H9 (cell line): Measurements from ENCODE around the gene ABCB1. TPM values are rescaled to one million over a fixed set of nuclear protein-coding genes. Genes with fewer than 3 reads are reported as not detected.

Source experiments
- DNase-seq: peaks from one replicate; pipeline ENCODE4 v3.0.0-alpha.2; 2017
- H2AFZ ChIP-seq: one replicate; pipeline ENCODE4 v1.6.1; 2013; ENCODE audit warnings: mild to moderate bottlenecking, low read length, control low read depth, moderate library complexity
- H2AK5ac ChIP-seq: 2 replicates; pipeline ENCODE4 v1.6.1; 2013; ENCODE audit warnings: low read length, control low read depth, mixed read lengths; ENCODE audit not compliant: insufficient read length
- H2BK120ac ChIP-seq: one replicate; pipeline ENCODE4 v1.6.1; 2013; ENCODE audit warnings: low read depth, mild to moderate bottlenecking, low read length, control low read depth, inconsistent platforms; ENCODE audit not compliant: poor library complexity, severe bottlenecking
- H2BK12ac ChIP-seq: 2 replicates; pipeline ENCODE4 v1.6.1; 2013; ENCODE audit warnings: low read length, control low read depth, mixed read lengths, low read depth; ENCODE audit not compliant: insufficient read length
- H2BK15ac ChIP-seq: 2 replicates; pipeline ENCODE4 v1.6.1; 2013; ENCODE audit warnings: low read depth, low read length, control low read depth
- H2BK20ac ChIP-seq: one replicate; pipeline ENCODE4 v1.6.1; 2013; ENCODE audit warnings: low read depth, mild to moderate bottlenecking, low read length, control low read depth, inconsistent platforms; ENCODE audit not compliant: poor library complexity, severe bottlenecking
- H2BK5ac ChIP-seq: 2 replicates; pipeline ENCODE4 v1.6.1; 2013; ENCODE audit warnings: low read length, control low read depth, mixed read lengths; ENCODE audit not compliant: insufficient read length
- H3K14ac ChIP-seq: 2 replicates; pipeline ENCODE4 v1.6.1; 2013; ENCODE audit warnings: low read length, control low read depth; ENCODE audit not compliant: insufficient read depth
- H3K18ac ChIP-seq: 2 replicates; pipeline ENCODE4 v1.6.1; 2013; ENCODE audit warnings: low read depth, mild to moderate bottlenecking, mixed read lengths, low read length, control low read depth; ENCODE audit not compliant: insufficient read length
- H3K23ac ChIP-seq: 2 replicates; pipeline ENCODE4 v1.6.1; 2013; ENCODE audit warnings: low read length, control low read depth, mixed read lengths, low read depth; ENCODE audit not compliant: insufficient read length
- H3K23me2 ChIP-seq: 2 replicates; pipeline ENCODE4 v1.6.1; 2013; ENCODE audit warnings: low read depth, mild to moderate bottlenecking, mixed read lengths, low read length, control low read depth; ENCODE audit not compliant: insufficient read length, poor library complexity, severe bottlenecking
- H3K27ac ChIP-seq: 2 replicates; pipeline ENCODE4 v1.5.1; 2013; ENCODE audit warnings: low read length, control low read depth, mixed read lengths, low read depth; ENCODE audit not compliant: insufficient read length
- H3K27me3 ChIP-seq: 2 replicates; pipeline ENCODE4 v1.6.1; 2013; ENCODE audit warnings: low read length, control low read depth, inconsistent platforms; ENCODE audit not compliant: insufficient read depth
- H3K4ac ChIP-seq: 2 replicates; pipeline ENCODE4 v1.6.1; 2013; ENCODE audit warnings: low read depth, mild to moderate bottlenecking, control low read depth, inconsistent platforms, low read length, moderate library complexity
- H3K4me1 ChIP-seq: 2 replicates; pipeline ENCODE4 v1.6.1; 2013; ENCODE audit warnings: low read length, control low read depth, inconsistent platforms; ENCODE audit not compliant: insufficient read depth
- H3K4me2 ChIP-seq: 2 replicates; pipeline ENCODE4 v1.6.1; 2013; ENCODE audit warnings: low read length, control low read depth, mixed read lengths; ENCODE audit not compliant: insufficient read length, insufficient read depth
- H3K56ac ChIP-seq: 2 replicates; pipeline ENCODE4 v1.6.1; 2013; ENCODE audit warnings: low read depth, mild to moderate bottlenecking, mixed read lengths, low read length, control low read depth; ENCODE audit not compliant: insufficient read length
- H3K79me1 ChIP-seq: 2 replicates; pipeline ENCODE4 v1.6.1; 2013; ENCODE audit warnings: low read depth, mild to moderate bottlenecking, moderate library complexity, low read length, control low read depth, inconsistent platforms; ENCODE audit not compliant: insufficient read depth, poor library complexity, severe bottlenecking
- H3K79me2 ChIP-seq: 2 replicates; pipeline ENCODE4 v1.6.1; 2013; ENCODE audit warnings: low read length, control low read depth, inconsistent platforms; ENCODE audit not compliant: insufficient read depth
- H3K9ac ChIP-seq: 2 replicates; pipeline ENCODE4 v1.6.1; 2013; ENCODE audit warnings: low read length, control low read depth, mixed read lengths; ENCODE audit not compliant: insufficient read length; ENCODE audit errors: extremely low read depth
- H3K9me3 ChIP-seq: one replicate; pipeline ENCODE4 v1.6.1; 2013; ENCODE audit warnings: low read depth, low read length, inconsistent platforms; ENCODE audit not compliant: control insufficient read depth
- H3T11ph ChIP-seq: one replicate; pipeline ENCODE4 v1.6.1; 2013; ENCODE audit warnings: mild to moderate bottlenecking, low read length, control low read depth, inconsistent platforms
- H4K20me1 ChIP-seq: one replicate; pipeline ENCODE4 v1.6.1; 2013; ENCODE audit not compliant: control insufficient read depth, insufficient read length, insufficient read depth
- H4K5ac ChIP-seq: 2 replicates; pipeline ENCODE4 v1.6.1; 2013; ENCODE audit warnings: low read depth, mild to moderate bottlenecking, mixed read lengths, low read length, control low read depth; ENCODE audit not compliant: insufficient read length
- H4K8ac ChIP-seq: replicated peaks from 2 replicates; pipeline ENCODE4 v1.6.1; 2013; ENCODE audit warnings: low read length, control low read depth, mixed read lengths, low read depth; ENCODE audit not compliant: insufficient read length
- H4K91ac ChIP-seq: 2 replicates; pipeline ENCODE4 v1.6.1; 2013; ENCODE audit warnings: low read depth, mild to moderate bottlenecking, moderate library complexity, mixed read lengths, low read length, control low read depth; ENCODE audit not compliant: insufficient read length
- H3K27ac Mint-ChIP-seq, 3 experiments: 2 replicates in 2 of 3; 3 replicates in 1 of 3; pipeline ENCODE4 v1.8.0; 2020 to 2021; ENCODE audit warnings: mixed read lengths in 3 of 3, mild to moderate bottlenecking in 1 of 3, moderate library complexity in 1 of 3
- H3K27me3 Mint-ChIP-seq: 2 replicates; pipeline ENCODE4 v1.8.0; 2021; ENCODE audit warnings: low read depth, mild to moderate bottlenecking, moderate library complexity, mixed read lengths
- H3K36me3 Mint-ChIP-seq, 3 experiments: 2 replicates in 2 of 3; 3 replicates in 1 of 3; pipeline ENCODE4 v1.8.0; 2020 to 2021; ENCODE audit warnings: low read depth in 3 of 3, mixed read lengths in 3 of 3; ENCODE audit not compliant: insufficient read depth in 1 of 3
- H3K4me1 Mint-ChIP-seq, 2 experiments: 2 replicates each; pipeline ENCODE4 v1.8.0; 2020; ENCODE audit warnings: mixed read lengths in 2 of 2
- H3K4me3 Mint-ChIP-seq, 2 experiments: 2 replicates in 1 of 2; 3 replicates in 1 of 2; pipeline ENCODE4 v1.8.0; 2020 to 2021; ENCODE audit warnings: mild to moderate bottlenecking in 2 of 2, mixed read lengths in 2 of 2, moderate library complexity in 1 of 2
- H3K9me3 Mint-ChIP-seq, 2 experiments: 2 replicates in 1 of 2; 3 replicates in 1 of 2; pipeline ENCODE4 v1.8.0; 2020; ENCODE audit warnings: mild to moderate bottlenecking in 2 of 2, mixed read lengths in 2 of 2, moderate library complexity in 1 of 2
- CTCF ChIP-seq: fragments of 200-600 bp; sonication (generic); conservative IDR thresholded peaks from 3 replicates; pipeline ENCODE4 v1.8.0; 2021; ENCODE audit warnings: antibody characterized with exemption, mild to moderate bottlenecking
- WGBS: extraction: QIAGEN DNeasy Blood & Tissue Kit; methylation state at CpG from one replicate; pipeline ENCODE4 v1.1.7; 2013; ENCODE audit warnings: missing lambda C conversion rate, low lambda C conversion rate, mixed read lengths; ENCODE audit not compliant: insufficient read length; ENCODE audit errors: extremely low coverage; 5-methylcytosine and 5-hydroxymethylcytosine counted together
- long read RNA-seq: library from polyadenylated mRNA; unstranded; transcript quantifications from one replicate; pipeline ENCODE4 v2.0.0, GENCODE V29; 2020
- total RNA-seq: library from RNA; stranded (reverse); gene quantifications from 2 replicates; pipeline ENCODE4 v1.2.1, GENCODE V29; 2021

Gene ABCB1
- 0.15 and 0.33 TPM in 2 replicates for total RNA-seq
- long read RNA-seq, partial matches to known transcripts = 1 of 1 reads
- long read RNA-seq, other reads (novel, unspliced or antisense) = 0 of 1 reads

DNA sequence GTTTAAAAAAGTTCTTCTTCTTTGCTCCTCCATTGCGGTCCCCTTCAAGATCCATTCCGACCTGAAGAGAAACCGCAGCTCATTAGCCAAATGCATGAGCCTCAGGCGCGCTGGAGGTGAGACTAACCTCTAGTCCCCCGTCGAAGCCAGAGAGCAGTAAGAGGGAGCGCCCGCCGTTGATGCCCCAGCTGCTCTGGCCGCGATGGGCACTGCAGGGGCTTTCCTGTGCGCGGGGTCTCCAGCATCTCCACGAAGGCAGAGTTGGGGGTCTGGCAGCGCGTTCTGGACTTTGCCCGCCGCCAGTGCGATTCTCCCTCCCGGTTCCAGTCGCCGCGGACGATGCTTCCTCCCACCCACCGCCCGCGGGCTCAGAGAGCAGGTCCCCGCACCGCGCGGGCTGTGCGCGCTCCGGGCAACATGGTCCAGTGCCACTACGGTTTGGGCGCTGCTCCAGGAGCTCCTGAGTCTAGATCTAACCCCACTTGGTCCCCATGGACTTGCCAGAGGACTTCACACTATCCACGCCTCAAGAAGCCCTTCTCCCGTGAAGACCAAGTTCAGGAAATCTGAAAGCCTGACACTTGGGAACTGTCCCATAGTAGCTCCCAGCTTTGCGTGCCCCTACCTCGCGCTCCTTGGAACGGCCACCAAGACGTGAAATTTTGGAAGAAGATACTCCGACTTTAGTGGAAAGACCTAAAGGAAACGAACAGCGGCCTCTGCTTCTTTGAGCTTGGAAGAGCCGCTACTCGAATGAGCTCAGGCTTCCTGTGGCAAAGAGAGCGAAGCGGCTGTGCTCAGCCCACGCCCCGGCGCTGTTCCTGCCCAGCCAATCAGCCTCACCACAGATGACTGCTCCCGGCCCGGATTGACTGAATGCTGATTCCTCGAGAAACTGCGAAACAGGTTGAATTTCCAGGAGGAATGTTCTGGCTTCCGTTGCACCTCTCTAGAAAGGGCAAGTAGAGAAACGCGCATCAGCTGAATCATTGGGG lies at the start of gene ABCB1:
ABCB1 (minus strand) TSS at position 755 of the 995 bp plus-strand sequence; CDS start at position 55, 700 bp downstream.
- peaks cover 13% of the 10 kb centered on the region; the same call in 1 of the 2 replicates for H3K27me3 ChIP-seq
- no peaks in the 10 kb centered on the region for H3K79me1 ChIP-seq
- H4K91ac ChIP-seq = no peak within 1 kb of the TSS
- H3K18ac ChIP-seq = no peak within 1 kb of the TSS
- no peak within 1 kb of the TSS for H4K5ac ChIP-seq
- H2AK5ac ChIP-seq = no peak within 1 kb of the TSS
- peak within 1 kb of the TSS; percentile 79 for H3K4me2 ChIP-seq
- Mint-ChIP-seq H3K27me3 (peaks cover 71% of the 10 kb centered on the region), H3K4me3 (peak within 1 kb of the TSS; percentile 56 to 81), H3K27ac (no peak within 1 kb of the TSS), H3K9me3 (peaks cover 0 to 3% of the 10 kb centered on the region in 2 experiments; a peak in 3 of 5 replicates), H3K36me3 (no peaks in the 10 kb centered on the region), H3K4me1 (peaks cover 8 to 11% of the 10 kb centered on the region in 2 experiments)
- no peak within 1 kb of the TSS for H3K56ac ChIP-seq
- no peak within 1 kb of the TSS for H2BK5ac ChIP-seq
- H3K9ac ChIP-seq = no peak within 1 kb of the TSS
- peaks cover 10% of the 10 kb centered on the region for H3K23me2 ChIP-seq
- H4K8ac ChIP-seq = no peak within 1 kb of the TSS
- H2AFZ ChIP-seq = peak within 1 kb of the TSS; percentile 29
- no peaks in the 10 kb centered on the region for H3K9me3 ChIP-seq
- no peak within 1 kb of the TSS for H3K23ac ChIP-seq
- no peaks in the 10 kb centered on the region for H3K4me1 ChIP-seq
- no peak for TF ChIP-seq CTCF
- H3K14ac ChIP-seq = no peak within 1 kb of the TSS
- WGBS = no CpG with 5 or more reads among the region's 61 CpGs
- DNase-seq = peak; percentile 84
- no peak within 1 kb of the TSS for H2BK20ac ChIP-seq
- H2BK12ac ChIP-seq = no peak within 1 kb of the TSS
- H3K4ac ChIP-seq = no peak within 1 kb of the TSS
- no peak within 1 kb of the TSS for H3T11ph ChIP-seq
- H4K20me1 ChIP-seq = no peaks in the 10 kb centered on the region
- no peak within 1 kb of the TSS for H2BK15ac ChIP-seq
- H2BK120ac ChIP-seq = no peak within 1 kb of the TSS
- H3K27ac ChIP-seq = no peak within 1 kb of the TSS
- no peaks in the 10 kb centered on the region for H3K79me2 ChIP-seq
